HG03378 (cell line): ENCODE data around the gene FCRL5.
"Not testable (repeated sequence)": the region's sequence is repeated elsewhere in the genome, so short reads cannot be mapped to it uniquely, and the experiment has no call there.

Experiments used
- ATAC-seq: cut with Tn5 transposase; IDR thresholded peaks from one replicate; pipeline ENCODE4 v1.9.1; 2021; ENCODE audit warnings: mild to moderate bottlenecking, moderate library complexity; ENCODE audit not compliant: unreplicated experiment

FCRL5 gene

GRCh38 chr1:157490467-157491165, 61.7 kb downstream of the FCRL5 start:
- no peak for ATAC-seq

GRCh38 chr1:157488156-157488555, 64.2 kb downstream of the FCRL5 start:
- no peak for ATAC-seq

- ATAC-seq: no peak
These were observed 64.8 kb downstream of the FCRL5 start for GRCh38 chr1:157487504-157487903.

- no peak for ATAC-seq
These were observed 65.2 kb downstream of the FCRL5 start for GRCh38 chr1:157487096-157487495.

- not testable (repeated sequence) for ATAC-seq
These were observed 65.9 kb downstream of the FCRL5 start for GRCh38 chr1:157486400-157486799.

GRCh38 chr1:157485793-157486192, 66.5 kb downstream of the FCRL5 start:
- no peak for ATAC-seq

- ATAC-seq: no peak
These were observed 67.7 kb downstream of the FCRL5 start for GRCh38 chr1:157484573-157484972.

GRCh38 chr1:157483635-157484034, 68.7 kb downstream of the FCRL5 start:
- no peak for ATAC-seq

- ATAC-seq: no peak
These were observed 69.6 kb downstream of the FCRL5 start for GRCh38 chr1:157482717-157483116.

GRCh38 chr1:157482174-157482573, 70.1 kb downstream of the FCRL5 start:
- no peak for ATAC-seq

GRCh38 chr1:157478030-157478429, 74.3 kb downstream of the FCRL5 start:
- no peak for ATAC-seq

- no peak for ATAC-seq
These were observed 74.9 kb downstream of the FCRL5 start for GRCh38 chr1:157477419-157477818.

GRCh38 chr1:157472959-157473358, 79.4 kb downstream of the FCRL5 start:
- no peak for ATAC-seq

GRCh38 chr1:157472056-157472701, 80.1 kb downstream of the FCRL5 start:
- ATAC-seq: no peak

- no peak for ATAC-seq
These were observed 80.8 kb downstream of the FCRL5 start for GRCh38 chr1:157471531-157471930.

- no peak for ATAC-seq
These were observed 82.3 kb downstream of the FCRL5 start for GRCh38 chr1:157469752-157470675.

GRCh38 chr1:157469300-157469699, 83.0 kb downstream of the FCRL5 start:
- ATAC-seq: no peak

GRCh38 chr1:157466011-157466410, 86.3 kb downstream of the FCRL5 start:
- no peak for ATAC-seq
